IMR-90 (cell line): ENCODE data around the gene TBCK. TPM values are rescaled to one million over a fixed set of nuclear protein-coding genes. Genes with fewer than 3 reads are reported as not detected.

ENCODE experiments used
- ATAC-seq: fragments of 200-7000 bp; cut with Tn5 transposase; 2 replicates; pipeline ENCODE4 v1.9.1; 2020; ENCODE audit warnings: low read depth, mild to moderate bottlenecking, moderate library complexity
- BruUV-seq: library from RNA; stranded (reverse); fragments of 400-500 nt; replicated peaks from 2 replicates; lab custom pipeline; 2021; lab: Mats Ljungman, UMichigan
- CTCF ChIA-PET: fragments of 300-600 bp; formaldehyde crosslinking; extraction: SDS; loops from one replicate; lab custom pipeline; 2021; ENCODE audit warnings: antibody characterized with exemption; lab: Yijun Ruan, JAX
- POLR2A ChIA-PET: fragments of 300-600 bp; sonication (Branson Sonifier 250); formaldehyde crosslinking; loops from one replicate; lab custom pipeline; 2022; ENCODE audit warnings: antibody characterized with exemption; ENCODE audit not compliant: unreplicated experiment; lab: Charles Lee
- DNase-seq: peaks from one replicate; pipeline ENCODE4 v3.0.0; 2013
- H2AFZ ChIP-seq: replicated peaks from 2 replicates; pipeline ENCODE3; 2013; ENCODE audit warnings: low read length, mild to moderate bottlenecking; ENCODE audit not compliant: poor library complexity
- H2AK5ac ChIP-seq: 2 replicates; pipeline ENCODE4 v1.6.1; 2013; ENCODE audit warnings: low read depth, low read length, inconsistent platforms
- H2AK9ac ChIP-seq: replicated peaks from 2 replicates; pipeline ENCODE3; 2013; ENCODE audit warnings: mild to moderate bottlenecking, low read depth, low read length, moderate library complexity; ENCODE audit not compliant: poor library complexity
- H2BK120ac ChIP-seq: 2 replicates; pipeline ENCODE4 v1.6.1; 2013; ENCODE audit warnings: low read depth, low read length, inconsistent platforms
- H2BK15ac ChIP-seq: 3 replicates; pipeline ENCODE4 v1.6.1; 2013; ENCODE audit warnings: low read depth, low read length, inconsistent platforms
- H2BK20ac ChIP-seq: 2 replicates; pipeline ENCODE4 v1.6.1; 2013; ENCODE audit warnings: low read depth, mild to moderate bottlenecking, inconsistent platforms, low read length, moderate library complexity
- H2BK5ac ChIP-seq: 2 replicates; pipeline ENCODE4 v1.6.1; 2013; ENCODE audit warnings: mild to moderate bottlenecking, low read depth, low read length, inconsistent platforms; ENCODE audit not compliant: poor library complexity, severe bottlenecking
- H3K14ac ChIP-seq: replicated peaks from 2 replicates; pipeline ENCODE4 v1.6.1; 2013; ENCODE audit warnings: low read depth, low read length, inconsistent platforms
- H3K18ac ChIP-seq: 2 replicates; pipeline ENCODE4 v1.6.1; 2013; ENCODE audit warnings: low read depth, low read length, control low read depth
- H3K23ac ChIP-seq: 2 replicates; pipeline ENCODE4 v1.6.1; 2013; ENCODE audit warnings: low read depth, low read length, inconsistent platforms
- H3K27ac ChIP-seq: 2 replicates; pipeline ENCODE4 v1.5.1; 2013; ENCODE audit warnings: mild to moderate bottlenecking, control low read depth, low read length; ENCODE audit not compliant: insufficient read depth
- H3K27me3 ChIP-seq: 2 replicates; pipeline ENCODE4 v1.6.1; 2013; ENCODE audit warnings: low read length; ENCODE audit not compliant: control insufficient read depth, insufficient read depth
- H3K36me3 ChIP-seq: 2 replicates; pipeline ENCODE4 v1.6.1; 2013; ENCODE audit warnings: low read length, mixed read lengths; ENCODE audit not compliant: control insufficient read depth, insufficient read depth
- H3K4ac ChIP-seq: 2 replicates; pipeline ENCODE4 v1.6.1; 2013; ENCODE audit warnings: low read depth, low read length, inconsistent platforms
- H3K4me1 ChIP-seq: 2 replicates; pipeline ENCODE4 v1.6.1; 2013; ENCODE audit warnings: low read length, mixed read lengths; ENCODE audit not compliant: control insufficient read depth, insufficient read depth
- H3K4me2 ChIP-seq: 2 replicates; pipeline ENCODE4 v1.6.1; 2013; ENCODE audit warnings: low read depth, mild to moderate bottlenecking, control low read depth, low read length, moderate library complexity
- H3K4me3 ChIP-seq: 2 replicates; pipeline ENCODE4 v1.5.1; 2013; ENCODE audit warnings: low read depth, mild to moderate bottlenecking, control low read depth, low read length, moderate library complexity; ENCODE audit not compliant: insufficient read depth
- H3K56ac ChIP-seq: 2 replicates; pipeline ENCODE4 v1.6.1; 2013; ENCODE audit warnings: low read length, inconsistent platforms; ENCODE audit not compliant: insufficient read depth; ENCODE audit errors: extremely low read depth
- H3K79me1 ChIP-seq, 2 experiments: 2 replicates each; pipeline ENCODE4 v1.6.1; 2013; ENCODE audit warnings: low read length in 2 of 2, inconsistent platforms in 1 of 2, low read depth in 1 of 2
- H3K9ac ChIP-seq: 2 replicates; pipeline ENCODE4 v1.6.1; 2013; ENCODE audit warnings: low read depth, low read length, control low read depth
- H3K9me1 ChIP-seq: 2 replicates; pipeline ENCODE4 v1.6.1; 2013; ENCODE audit warnings: low read length, inconsistent platforms; ENCODE audit not compliant: insufficient read depth
- H3K9me3 ChIP-seq: 2 replicates; pipeline ENCODE4 v1.6.1; 2013; ENCODE audit warnings: low read length; ENCODE audit not compliant: control insufficient read depth, insufficient read depth
- H4K20me1 ChIP-seq: 2 replicates; pipeline ENCODE4 v1.6.1; 2013; ENCODE audit warnings: low read length, inconsistent platforms; ENCODE audit not compliant: insufficient read depth
- H4K5ac ChIP-seq: 2 replicates; pipeline ENCODE4 v1.6.1; 2013; ENCODE audit warnings: mild to moderate bottlenecking, low read depth, low read length, control low read depth
- H4K8ac ChIP-seq, 2 experiments: 2 replicates each; pipeline ENCODE4 v1.6.1; 2013; ENCODE audit warnings: low read depth in 2 of 2, low read length in 2 of 2, control low read depth in 1 of 2, inconsistent platforms in 1 of 2
- H4K91ac ChIP-seq: 2 replicates; pipeline ENCODE4 v1.6.1; 2013; ENCODE audit warnings: low read depth, low read length, inconsistent platforms; ENCODE audit not compliant: insufficient read depth
- BHLHE40 ChIP-seq: fragments of 150-350 bp; IDR thresholded peaks from 2 replicates; pipeline ENCODE4 v1.6.1; 2016; ENCODE audit warnings: mild to moderate bottlenecking, low read depth, low read length
- CEBPB ChIP-seq: IDR thresholded peaks from 2 replicates; pipeline ENCODE4 v1.6.1; 2012; ENCODE audit warnings: low read depth, low read length, improper control_type of control experiment
- FOS ChIP-seq: fragments of 150-350 bp; IDR thresholded peaks from 2 replicates; pipeline ENCODE4 v1.6.1; 2016; ENCODE audit warnings: low read depth, low read length
- MAFK ChIP-seq: IDR thresholded peaks from 2 replicates; pipeline ENCODE4 v1.6.1; 2012; ENCODE audit warnings: low read depth, low read length, improper control_type of control experiment
- MAZ ChIP-seq: IDR thresholded peaks from 2 replicates; pipeline ENCODE4 v1.6.1; 2012; ENCODE audit warnings: low read depth, mild to moderate bottlenecking, low read length, improper control_type of control experiment, moderate library complexity, borderline replicate concordance
- MXI1 ChIP-seq: IDR thresholded peaks from 2 replicates; pipeline ENCODE4 v1.6.1; 2012; ENCODE audit warnings: low read depth, mild to moderate bottlenecking, low read length, moderate library complexity, borderline replicate concordance
- NFE2L2 ChIP-seq: fragments of 150-350 bp; IDR thresholded peaks from 2 replicates; pipeline ENCODE4 v1.6.1; 2016; ENCODE audit warnings: low read depth, mild to moderate bottlenecking, low read length
- RAD21 ChIP-seq: IDR thresholded peaks from 2 replicates; pipeline ENCODE4 v1.6.1; 2012; ENCODE audit warnings: low read length, improper control_type of control experiment
- RCOR1 ChIP-seq: IDR thresholded peaks from 2 replicates; pipeline ENCODE4 v1.6.1; 2012; ENCODE audit warnings: mild to moderate bottlenecking, low read length, improper control_type of control experiment; ENCODE audit not compliant: insufficient replicate concordance
- RFX5 ChIP-seq: IDR thresholded peaks from 2 replicates; pipeline ENCODE4 v1.8.0; 2012; ENCODE audit warnings: low read depth, mild to moderate bottlenecking, low read length, moderate library complexity
- SMC3 ChIP-seq: fragments of 150-350 bp; IDR thresholded peaks from 2 replicates; pipeline ENCODE4 v1.6.1; 2016; ENCODE audit warnings: low read depth, mild to moderate bottlenecking, antibody characterized with exemption, low read length, moderate library complexity
- WGBS, 2 experiments: methylation state at CpG; one replicate each; pipeline versions ENCODE4 v1.1.5 to v1.1.7; 2013; ENCODE audit warnings: missing lambda C conversion rate in 2 of 2; ENCODE audit not compliant: insufficient read length in 1 of 2; ENCODE audit errors: extremely low coverage in 2 of 2; 5-methylcytosine and 5-hydroxymethylcytosine counted together
- dilution Hi-C: fragments of 300-500 bp; cut with HindIII; formaldehyde crosslinking; loops from one replicate; pipeline ENCODE4 v1.14.3; 2018; ENCODE audit warnings: low sequenced_read_pairs; ENCODE audit not compliant: unreplicated experiment
- in situ Hi-C: fragments of 300-500 bp; cut with MboI; formaldehyde crosslinking; loops from 3 replicates; pipeline ENCODE4 v1.14.3; 2019; ENCODE audit warnings: low sequenced_read_pairs, inconsistent platforms, mixed read lengths
- intact Hi-C: fragments of 100-400 bp; cut with micrococcal nuclease; formaldehyde crosslinking; loops from 2 replicates; pipeline ENCODE4 v1.10.0; 2022
- polyA plus RNA-seq, 3 experiments: library from polyadenylated mRNA; depleted of rRNA; stranded (reverse); fragments of >200 nt; gene quantifications; 2 replicates each; pipeline ENCODE4 v1.2.3, GENCODE V29; 2012; ENCODE audit warnings: low replicate concordance in 1 of 3
- total RNA-seq: library from RNA; depleted of rRNA; stranded (reverse); fragments of >200 nt; gene quantifications from 2 replicates; pipeline ENCODE4 v1.2.3, GENCODE V29; 2012
- TF ChIP-seq, protein P1 (sequence below): fragments of 150-350 bp; IDR thresholded peaks from 2 replicates; pipeline ENCODE4 v1.6.1; 2017; ENCODE audit warnings: mild to moderate bottlenecking, antibody characterized with exemption, low read length, low read depth
- TF ChIP-seq, protein P2 (sequence below): conservative IDR thresholded peaks from 2 replicates; pipeline ENCODE4 v1.5.1; 2012; ENCODE audit warnings: mild to moderate bottlenecking, low read depth, low read length, improper control_type of control experiment

TBCK gene
- total and polyA plus RNA-seq, 2 of the 4 experiments (the other 2 are of a cell fraction): 10.7 to 29.9 TPM

DNA sequence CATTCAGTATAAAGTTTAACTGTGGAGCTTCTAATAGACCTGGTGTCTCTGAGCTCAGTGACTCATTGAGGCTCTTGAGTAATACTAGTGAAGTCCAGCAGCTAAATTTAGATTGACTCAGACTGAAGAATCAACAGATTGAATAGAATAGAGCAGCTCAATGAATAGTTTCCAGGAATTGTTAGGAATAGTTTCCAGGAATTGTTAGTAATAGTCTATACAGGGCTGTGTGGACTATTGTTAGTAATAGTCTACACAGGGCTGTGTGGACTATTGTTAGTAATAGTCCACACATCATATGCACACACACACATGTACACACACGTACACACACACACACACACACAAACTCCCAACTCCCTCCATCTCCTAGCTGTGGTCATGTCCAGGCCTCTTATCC, 49.6 kb upstream of the TBCK start:
- TF ChIP-seq FOS (peak; percentile 75; the same call in 1 of the 2 replicates), MAFK (no peak), MAZ (no peak), BHLHE40 (no peak), CEBPB (peak; percentile 94), MXI1 (no peak), RFX5 (no peak), RAD21 (no peak), NFE2L2 (no peak), SMC3 (no peak), RCOR1 (no peak)
- TF ChIP-seq, protein P1, sequence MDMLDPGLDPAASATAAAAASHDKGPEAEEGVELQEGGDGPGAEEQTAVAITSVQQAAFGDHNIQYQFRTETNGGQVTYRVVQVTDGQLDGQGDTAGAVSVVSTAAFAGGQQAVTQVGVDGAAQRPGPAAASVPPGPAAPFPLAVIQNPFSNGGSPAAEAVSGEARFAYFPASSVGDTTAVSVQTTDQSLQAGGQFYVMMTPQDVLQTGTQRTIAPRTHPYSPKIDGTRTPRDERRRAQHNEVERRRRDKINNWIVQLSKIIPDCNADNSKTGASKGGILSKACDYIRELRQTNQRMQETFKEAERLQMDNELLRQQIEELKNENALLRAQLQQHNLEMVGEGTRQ: no peak
- TF ChIP-seq, protein P2, sequence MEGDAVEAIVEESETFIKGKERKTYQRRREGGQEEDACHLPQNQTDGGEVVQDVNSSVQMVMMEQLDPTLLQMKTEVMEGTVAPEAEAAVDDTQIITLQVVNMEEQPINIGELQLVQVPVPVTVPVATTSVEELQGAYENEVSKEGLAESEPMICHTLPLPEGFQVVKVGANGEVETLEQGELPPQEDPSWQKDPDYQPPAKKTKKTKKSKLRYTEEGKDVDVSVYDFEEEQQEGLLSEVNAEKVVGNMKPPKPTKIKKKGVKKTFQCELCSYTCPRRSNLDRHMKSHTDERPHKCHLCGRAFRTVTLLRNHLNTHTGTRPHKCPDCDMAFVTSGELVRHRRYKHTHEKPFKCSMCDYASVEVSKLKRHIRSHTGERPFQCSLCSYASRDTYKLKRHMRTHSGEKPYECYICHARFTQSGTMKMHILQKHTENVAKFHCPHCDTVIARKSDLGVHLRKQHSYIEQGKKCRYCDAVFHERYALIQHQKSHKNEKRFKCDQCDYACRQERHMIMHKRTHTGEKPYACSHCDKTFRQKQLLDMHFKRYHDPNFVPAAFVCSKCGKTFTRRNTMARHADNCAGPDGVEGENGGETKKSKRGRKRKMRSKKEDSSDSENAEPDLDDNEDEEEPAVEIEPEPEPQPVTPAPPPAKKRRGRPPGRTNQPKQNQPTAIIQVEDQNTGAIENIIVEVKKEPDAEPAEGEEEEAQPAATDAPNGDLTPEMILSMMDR: no peak
- Histone ChIP-seq H4K91ac (no peak overlapping the region), H3K79me1 (no peaks in the 10 kb centered on the region), H2BK120ac (peak overlapping the region; percentile 9; the same call in 1 of the 2 replicates), H3K4me2 (peak overlapping the region; percentile 64; the same call in 1 of the 2 replicates), H3K18ac (peak overlapping the region; percentile 63; the same call in 1 of the 2 replicates), H3K9me3 (no peaks in the 10 kb centered on the region), H3K27me3 (no peaks in the 10 kb centered on the region; the same call in 1 of the 2 replicates), H3K4me1 (peaks cover 8% of the 10 kb centered on the region), H3K4ac (peak overlapping the region; percentile 37), H3K4me3 (no peak overlapping the region), H3K9me1 (0 out of 2 replicates have a peak, but pooled peaks cover 6% of the 10 kb centered on the region), H2AFZ (no peak overlapping the region), H4K8ac (0 out of 4 replicates have a peak overlapping the region, but pooled peaks of 1 of the 2 experiments have one; percentile 19), H2AK9ac (no peak overlapping the region), H2AK5ac (no peak overlapping the region; the same call in 1 of the 2 replicates), H2BK20ac (no peak overlapping the region), H2BK15ac (no peak overlapping the region), H3K23ac (0 out of 2 replicates have a peak overlapping the region, but pooled peaks have one; percentile 28), H4K5ac (peak overlapping the region; percentile 55; the same call in 1 of the 2 replicates), H3K9ac (no peak overlapping the region), H3K56ac (no peak overlapping the region), H4K20me1 (peaks cover 3% of the 10 kb centered on the region; the same call in 1 of the 2 replicates), H3K36me3 (no peaks in the 10 kb centered on the region), H3K14ac (no peak overlapping the region), H2BK5ac (peak overlapping the region; percentile 63), H3K27ac (peak overlapping the region; percentile 53; the same call in 1 of the 2 replicates)
- in situ Hi-C loops (no loop called here), intact Hi-C loops (loop anchor here (5.0 kb wide), 1 partner anchor 817 kb away; no protein-coding TSS in a partner anchor), dilution Hi-C loops (no loop called here)
- POLR2A ChIA-PET: no interaction called here
- DNase-seq (peak; percentile 95), ATAC-seq (peak; percentile 86)
- WGBS, 2 experiments: no CpG with 5 or more reads among the region's 1 CpG
- BruUV-seq: no TSS peak
- CTCF ChIA-PET: interaction anchor here (0.8 kb wide), 1 partner anchor 139 kb away, joined by 3 read pairs; no protein-coding TSS in a partner anchor
